Measurements from ENCODE around the gene TC2N. TPM values are rescaled to one million over a fixed set of nuclear protein-coding genes. Genes with fewer than 3 reads are reported as not detected.

TC2N gene
- total RNA-seq, 4 donors from 2014 or later = 19.9 to 38.6 (median 29.2) TPM

DNA sequence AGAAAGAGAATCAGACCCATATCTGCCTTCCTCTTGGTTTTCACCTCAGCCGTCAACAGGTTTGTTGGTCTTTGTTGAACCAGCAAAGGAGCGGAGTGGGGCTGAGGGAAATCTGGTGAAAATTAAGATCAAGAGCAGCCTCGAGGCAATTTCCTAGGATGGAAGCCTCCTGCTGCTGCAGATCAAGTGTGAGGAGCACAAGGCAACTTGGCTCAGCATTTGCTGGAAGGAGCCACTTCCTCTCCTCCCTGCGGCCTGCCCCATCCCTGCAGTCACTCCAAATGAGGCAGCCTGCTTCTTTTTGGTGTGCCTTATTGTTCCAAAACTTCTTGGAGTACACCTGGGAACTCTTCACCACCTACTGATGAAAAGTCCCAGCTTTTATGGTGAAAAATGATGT lies 4.9 kb downstream of the TC2N start:
- Histone ChIP-seq H3K27me3 (peaks cover 6% of the 10 kb centered on the region), H3K9me3 (peaks cover 0 to 3% (median 0%) of the 10 kb centered on the region in 3 donors), H3K36me3 (peaks cover 0 to 2% of the 10 kb centered on the region in 2 donors), H3K4me3 (no peak overlapping the region), H3K4me1 (no peaks in the 10 kb centered on the region), H3K27ac (no peak overlapping the region)
- no peak for ATAC-seq
- TF ChIP-seq POLR2AphosphoS5 (IDR thresholded peaks at IDR 0.05) (no peak), EP300 (IDR thresholded peaks at IDR 0.05) (no peak), POLR2A (IDR thresholded peaks at IDR 0.05) (no peak)
- TF ChIP-seq, protein P1, sequence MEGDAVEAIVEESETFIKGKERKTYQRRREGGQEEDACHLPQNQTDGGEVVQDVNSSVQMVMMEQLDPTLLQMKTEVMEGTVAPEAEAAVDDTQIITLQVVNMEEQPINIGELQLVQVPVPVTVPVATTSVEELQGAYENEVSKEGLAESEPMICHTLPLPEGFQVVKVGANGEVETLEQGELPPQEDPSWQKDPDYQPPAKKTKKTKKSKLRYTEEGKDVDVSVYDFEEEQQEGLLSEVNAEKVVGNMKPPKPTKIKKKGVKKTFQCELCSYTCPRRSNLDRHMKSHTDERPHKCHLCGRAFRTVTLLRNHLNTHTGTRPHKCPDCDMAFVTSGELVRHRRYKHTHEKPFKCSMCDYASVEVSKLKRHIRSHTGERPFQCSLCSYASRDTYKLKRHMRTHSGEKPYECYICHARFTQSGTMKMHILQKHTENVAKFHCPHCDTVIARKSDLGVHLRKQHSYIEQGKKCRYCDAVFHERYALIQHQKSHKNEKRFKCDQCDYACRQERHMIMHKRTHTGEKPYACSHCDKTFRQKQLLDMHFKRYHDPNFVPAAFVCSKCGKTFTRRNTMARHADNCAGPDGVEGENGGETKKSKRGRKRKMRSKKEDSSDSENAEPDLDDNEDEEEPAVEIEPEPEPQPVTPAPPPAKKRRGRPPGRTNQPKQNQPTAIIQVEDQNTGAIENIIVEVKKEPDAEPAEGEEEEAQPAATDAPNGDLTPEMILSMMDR (IDR thresholded peaks at IDR 0.05) = no peak
- WGBS, 2 donors (ENCODE audit: low coverage in 1 of 2) = 32 to 60% methylated on average over 2 to 3 of the region's 4 CpGs

DNA sequence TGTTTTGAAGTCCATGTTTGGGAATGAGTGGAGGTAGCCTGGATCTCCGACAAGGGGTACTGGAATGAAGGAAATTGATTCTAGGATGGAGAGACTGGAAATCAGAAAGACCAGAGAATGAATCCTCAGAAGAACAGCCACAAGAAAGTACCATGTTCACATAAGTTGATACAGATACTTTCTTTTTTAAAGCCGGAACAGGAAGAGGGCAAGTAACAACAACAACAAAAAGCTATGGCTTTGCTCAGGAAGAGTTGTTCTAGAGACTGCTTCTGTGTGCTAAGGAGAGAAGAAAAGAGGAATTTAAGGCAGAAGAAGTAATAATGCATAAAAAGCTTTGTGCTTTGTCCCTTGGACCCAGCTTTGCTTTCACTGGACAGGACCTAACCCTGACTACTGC lies 6.2 kb downstream of the TC2N start:
- WGBS, 2 donors (ENCODE audit: low coverage in 1 of 2) = 75 to 100% methylated on average over 1 to 2 of the region's 2 CpGs
- Histone ChIP-seq H3K36me3 (no peaks in the 10 kb centered on the region), H3K27ac (no peak overlapping the region), H3K4me3 (no peak overlapping the region), H3K4me1 (no peaks in the 10 kb centered on the region), H3K27me3 (peaks cover 6% of the 10 kb centered on the region), H3K9me3 (no peaks in the 10 kb centered on the region)
- TF ChIP-seq POLR2AphosphoS5 (IDR thresholded peaks at IDR 0.05) (no peak), POLR2A (IDR thresholded peaks at IDR 0.05) (no peak), EP300 (IDR thresholded peaks at IDR 0.05) (no peak)
- TF ChIP-seq, protein P1 (IDR thresholded peaks at IDR 0.05) = no peak
- no peak for ATAC-seq

GRCh38 chr14:91860238-91860637 lies 7.1 kb downstream of the TC2N start:
- Histone ChIP-seq H3K27me3 (peaks cover 6% of the 10 kb centered on the region), H3K9me3 (no peaks in the 10 kb centered on the region), H3K27ac (no peak overlapping the region), H3K4me1 (peaks cover 0 to under 1% (median 0%) of the 10 kb centered on the region in 3 donors), H3K36me3 (no peaks in the 10 kb centered on the region), H3K4me3 (no peak overlapping the region)
- ATAC-seq = no peak
- no peak for TF ChIP-seq EP300 (IDR thresholded peaks at IDR 0.05)

DNA sequence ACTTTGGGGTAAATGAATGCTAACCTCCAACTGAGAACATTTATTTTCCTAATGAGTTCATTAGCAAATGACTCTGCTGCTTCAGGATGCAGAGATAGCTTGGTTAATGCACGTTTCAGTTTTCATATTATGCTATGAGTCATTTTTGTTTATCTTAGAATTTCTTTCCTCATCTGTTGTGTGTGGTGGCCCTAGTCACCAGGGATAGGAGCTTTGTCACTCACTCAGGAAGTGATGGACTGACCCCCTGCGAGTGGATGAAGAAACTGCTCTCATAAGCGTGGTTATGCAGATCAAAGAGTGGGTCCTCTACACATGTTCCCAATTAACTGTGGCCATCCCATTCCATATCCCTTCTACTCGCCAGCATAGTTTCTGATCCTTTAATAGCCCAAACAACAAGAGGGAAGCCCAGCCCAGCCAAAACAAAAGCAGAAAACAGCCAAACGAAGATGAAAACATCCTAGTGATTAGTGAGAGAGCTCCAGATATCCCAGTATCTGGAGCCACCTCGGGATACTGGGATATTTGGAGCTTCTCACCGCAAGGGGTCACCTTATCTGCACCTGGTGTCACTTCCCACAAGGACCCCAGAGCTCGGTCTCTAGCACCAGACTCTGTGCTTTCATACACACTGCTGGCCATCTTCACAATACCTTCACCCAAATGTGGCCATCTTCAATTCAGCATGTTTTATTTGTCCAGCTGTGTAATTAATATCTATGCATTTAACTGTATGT lies 8.6 kb downstream of the TC2N start:
- WGBS, 2 donors (ENCODE audit: low coverage in 1 of 2) = 34 to 45% methylated on average over 5 to 7 of the region's 8 CpGs
- ATAC-seq = peak; percentile 51
- no peak for TF ChIP-seq EP300 (IDR thresholded peaks at IDR 0.05)
- no peak for TF ChIP-seq POLR2A (IDR thresholded peaks at IDR 0.05)
- TF ChIP-seq, protein P1 (IDR thresholded peaks at IDR 0.05) = no peak
- TF ChIP-seq POLR2AphosphoS5 (IDR thresholded peaks at IDR 0.05) = no peak

GRCh38 chr14:91857614-91858013 lies 9.7 kb downstream of the TC2N start:
- TF ChIP-seq POLR2AphosphoS5 (IDR thresholded peaks at IDR 0.05) (no peak), EP300 (IDR thresholded peaks at IDR 0.05) (no peak), POLR2A (IDR thresholded peaks at IDR 0.05) (no peak)
- TF ChIP-seq, protein P1 (IDR thresholded peaks at IDR 0.05) = no peak
- H3K36me3 ChIP-seq = no peaks in the 10 kb centered on the region
- WGBS, 2 donors (ENCODE audit: low coverage in 1 of 2) = 88 to 90% methylated on average over 2 of the region's 2 CpGs
- H3K4me3 ChIP-seq = no peak overlapping the region
- no peaks in the 10 kb centered on the region for H3K9me3 ChIP-seq
- no peak overlapping the region for H3K27ac ChIP-seq
- H3K27me3 ChIP-seq = peaks cover 6% of the 10 kb centered on the region
- H3K4me1 ChIP-seq = peaks cover 0 to 17% (median 4%) of the 10 kb centered on the region in 3 donors
- ATAC-seq = no peak

More for the DNA sequence above, 8.6 kb downstream of the TC2N start:
- Histone ChIP-seq H3K36me3 (no peaks in the 10 kb centered on the region), H3K27ac (no peak overlapping the region), H3K4me1 (peaks cover 0 to 16% (median 4%) of the 10 kb centered on the region in 3 donors), H3K27me3 (peaks cover 6% of the 10 kb centered on the region), H3K4me3 (no peak overlapping the region), H3K9me3 (no peaks in the 10 kb centered on the region)
